Middle frontal gyrus (tissue), 1 donor: ENCODE data around the gene ZNF584.

ENCODE experiments used
- DNase-seq: peaks from one replicate; pipeline ENCODE4 v3.0.0-alpha.2; 2015; ENCODE audit warnings: low spot score; ENCODE audit errors: extremely low spot score

ZNF584 gene

GRCh38 chr19:58466089-58466759, 57.8 kb downstream of the ZNF584 start:
- DNase-seq = no peak

GRCh38 chr19:58466760-58467589, 58.5 kb downstream of the ZNF584 start, which contains the start of gene ZNF324:
Gene ZNF324 (plus strand): TSS chr19:58467080. CDS start chr19:58469186, 2,106 bp downstream.
- peak; percentile 98 for DNase-seq
